Upper lobe of left lung (tissue), 6 donors: ENCODE results near the gene FLOT1. TPM values are rescaled to one million over a fixed set of nuclear protein-coding genes. Genes with fewer than 3 reads are reported as not detected.
"Not testable (repeated sequence)": the region's sequence is repeated elsewhere in the genome, so short reads cannot be mapped to it uniquely, and the experiment has no call there.

ENCODE experiments used
- ATAC-seq, 2 donors: fragments of 200-7000 bp; cut with Tn5 transposase; one replicate each; pipeline ENCODE4 v1.9.1; 2022; ENCODE audit warnings: mild to moderate bottlenecking in 2 of 2, moderate library complexity in 2 of 2; ENCODE audit not compliant: low FRiP score in 2 of 2
- DNase-seq, 2 donors: peaks; one replicate each; pipeline ENCODE4 v3.0.0-alpha.2; 2019 to 2020
- H3K27ac ChIP-seq, 4 donors: fragments of 200-600 bp; sonication (generic); one replicate each; pipeline ENCODE4 v1.5.1; 2016 to 2019
- H3K27me3 ChIP-seq, 4 donors: fragments of 200-600 bp; sonication (generic); one replicate each; pipeline ENCODE4 v1.5.1; 2017 to 2019
- H3K36me3 ChIP-seq, 4 donors: fragments of 200-600 bp; sonication (generic); one replicate each; pipeline ENCODE4 v1.5.1; 2016 to 2019
- H3K4me1 ChIP-seq, 4 donors: fragments of 200-600 bp; sonication (generic); one replicate each; pipeline ENCODE4 v1.5.1; 2018 to 2019
- H3K4me3 ChIP-seq, 4 donors: fragments of 200-600 bp; sonication (generic); one replicate each; pipeline ENCODE4 v1.5.1; 2017 to 2019; ENCODE audit warnings: mild to moderate bottlenecking in 2 of 4, moderate library complexity in 1 of 4
- H3K9me3 ChIP-seq, 4 donors: fragments of 200-600 bp; sonication (generic); one replicate each; pipeline ENCODE4 v1.5.1; 2018 to 2019
- CTCF ChIP-seq, 6 experiments: fragments of 450-650 bp in 4 of 6; fragments of 200-600 bp in 2 of 6; sonication (generic) in 2 of 6; IDR thresholded peaks; one replicate each; pipeline ENCODE4 v1.5.1; 2016 to 2019; ENCODE audit warnings: antibody characterized with exemption in 6 of 6
- EP300 ChIP-seq, 4 donors: sonication (generic); formaldehyde crosslinking; IDR thresholded peaks; one replicate each; pipeline ENCODE4 v1.5.1; 2017; ENCODE audit warnings: antibody characterized with exemption in 4 of 4, control low read depth in 2 of 4
- POLR2A ChIP-seq, 4 donors: fragments of 450-650 bp; IDR thresholded peaks; one replicate each; pipeline ENCODE4 v1.5.1; 2016 to 2017; ENCODE audit warnings: antibody characterized with exemption in 4 of 4, mild to moderate bottlenecking in 2 of 4
- POLR2AphosphoS5 ChIP-seq, 2 donors: sonication (generic); formaldehyde crosslinking; IDR thresholded peaks; one replicate each; pipeline ENCODE4 v1.5.1; 2017; ENCODE audit warnings: antibody characterized with exemption in 2 of 2
- WGBS, 2 donors: methylation state at CpG; one replicate each; pipeline ENCODE4 v1.1.5; 2017 to 2018; 5-methylcytosine and 5-hydroxymethylcytosine counted together
- total RNA-seq, 6 donors: library from RNA; depleted of rRNA in 4 of 6; stranded (reverse); fragments of >200 nt in 4 of 6; gene quantifications; one replicate each; pipeline versions ENCODE4 v1.1.0 to v1.2.1, GENCODE V29; 2016 to 2021
- donor health status: DM: no; HTN: no; CAD: no; lungs with moderate emphysema.
- donor health status: DM: no; HTN: yes; CAD: no; lungs with severe emphysema.

The FLOT1 gene
- total RNA-seq, 6 donors from 2014 or later = 133 to 212 (median 143) TPM

- peak in 1 of 2 donors; percentile 37 for ATAC-seq
- Histone ChIP-seq H3K27ac (peak overlapping the region in 3 of 4 donors; percentile 9 to 44 (median 42)), H3K4me3 (no peak overlapping the region), H3K9me3 (no peaks in the 10 kb centered on the region), H3K27me3 (no peaks in the 10 kb centered on the region), H3K36me3 (no peaks in the 10 kb centered on the region), H3K4me1 (peaks cover 18 to 26% (median 24%) of the 10 kb centered on the region in 4 donors)
- no peak for TF ChIP-seq CTCF (IDR thresholded peaks at IDR 0.05)
- no peak for TF ChIP-seq EP300 (IDR thresholded peaks at IDR 0.05)
- no peak for TF ChIP-seq POLR2A (IDR thresholded peaks at IDR 0.05)
- TF ChIP-seq POLR2AphosphoS5 (IDR thresholded peaks at IDR 0.05) = no peak
- no peak for DNase-seq
- WGBS, 2 donors = 90 to 93% methylated on average over 3 to 4 of the region's 4 CpGs
Measured at GRCh38 chr6:30768634-30769087, 26.2 kb upstream of the FLOT1 start.

GRCh38 chr6:30767944-30768301, 25.4 kb upstream of the FLOT1 start:
- no peak for TF ChIP-seq POLR2AphosphoS5 (IDR thresholded peaks at IDR 0.05)
- Histone ChIP-seq H3K36me3 (no peaks in the 10 kb centered on the region), H3K4me3 (no peak overlapping the region), H3K27ac (no peak overlapping the region), H3K27me3 (no peaks in the 10 kb centered on the region), H3K9me3 (no peaks in the 10 kb centered on the region), H3K4me1 (peaks cover 18 to 27% (median 25%) of the 10 kb centered on the region in 4 donors)
- ATAC-seq (no peak), DNase-seq (no peak)
- WGBS, 2 donors = 73 to 100% methylated on average over 1 of the region's 1 CpG

GRCh38 chr6:30767158-30767943, 24.9 kb upstream of the FLOT1 start:
- no peak for ATAC-seq
- H3K27me3 ChIP-seq = no peaks in the 10 kb centered on the region
- no peaks in the 10 kb centered on the region for H3K9me3 ChIP-seq
- H3K4me1 ChIP-seq = peaks cover 18 to 27% (median 25%) of the 10 kb centered on the region in 4 donors
- no peak for TF ChIP-seq EP300 (IDR thresholded peaks at IDR 0.05)
- TF ChIP-seq POLR2A (IDR thresholded peaks at IDR 0.05) = no peak
- no peak for TF ChIP-seq POLR2AphosphoS5 (IDR thresholded peaks at IDR 0.05)
- no peak for TF ChIP-seq CTCF (IDR thresholded peaks at IDR 0.05)
- H3K4me3 ChIP-seq = no peak overlapping the region
- H3K27ac ChIP-seq = no peak overlapping the region
- DNase-seq = no peak
- H3K36me3 ChIP-seq = no peaks in the 10 kb centered on the region
- WGBS, 2 donors = 79 to 86% methylated on average over 9 of the region's 9 CpGs

GRCh38 chr6:30766461-30767157, 24.1 kb upstream of the FLOT1 start:
- Histone ChIP-seq H3K4me1 (peaks cover 18 to 27% (median 25%) of the 10 kb centered on the region in 4 donors), H3K9me3 (no peaks in the 10 kb centered on the region), H3K4me3 (no peak overlapping the region), H3K36me3 (no peaks in the 10 kb centered on the region), H3K27me3 (no peaks in the 10 kb centered on the region), H3K27ac (no peak overlapping the region)
- TF ChIP-seq EP300 (IDR thresholded peaks at IDR 0.05) = no peak
- TF ChIP-seq POLR2AphosphoS5 (IDR thresholded peaks at IDR 0.05) = no peak
- TF ChIP-seq CTCF (IDR thresholded peaks at IDR 0.05) = no peak
- no peak for TF ChIP-seq POLR2A (IDR thresholded peaks at IDR 0.05)
- WGBS, 2 donors = 89 to 90% methylated on average over 6 of the region's 6 CpGs
- no peak for ATAC-seq
- DNase-seq = no peak

GRCh38 chr6:30765495-30765894, 23.0 kb upstream of the FLOT1 start:
- H3K27ac ChIP-seq, DNase-seq, H3K9me3 ChIP-seq, H3K27me3 ChIP-seq, H3K36me3 ChIP-seq, H3K4me3 ChIP-seq, ATAC-seq: not testable (repeated sequence)
- 77 to 83% methylated on average over 1 of the region's 1 CpG for WGBS, 2 donors
- peaks cover 18 to 32% (median 27%) of the 10 kb centered on the region in 4 donors for H3K4me1 ChIP-seq

- not testable (repeated sequence) for H3K27me3 ChIP-seq, H3K36me3 ChIP-seq, H3K9me3 ChIP-seq, H3K4me3 ChIP-seq, DNase-seq, H3K27ac ChIP-seq, ATAC-seq
- WGBS, 2 donors = 72 to 73% methylated on average over 13 of the region's 13 CpGs
- H3K4me1 ChIP-seq = peaks cover 15 to 33% (median 22%) of the 10 kb centered on the region in 4 donors
Measured at GRCh38 chr6:30764490-30765043, 22.1 kb upstream of the FLOT1 start.
